Activated CD4-positive, alpha-beta T cell treated with anti-CD3 and anti-CD28 coated beads, Interleukin-10, Interleukin-2, amounts not matched to agents 100 ng/mL and 50 ng/mL, durations not matched to agents 16 hours and 8 hours (primary cell): Measurements from ENCODE around the gene MSH4.
A peak's percentile ranks its signal among the peaks of the same experiment; 100 is the strongest.

Experiments used
- DNase-seq: peaks from one replicate; pipeline ENCODE4 v3.0.0-alpha.2; 2020

MSH4 gene

DNA sequence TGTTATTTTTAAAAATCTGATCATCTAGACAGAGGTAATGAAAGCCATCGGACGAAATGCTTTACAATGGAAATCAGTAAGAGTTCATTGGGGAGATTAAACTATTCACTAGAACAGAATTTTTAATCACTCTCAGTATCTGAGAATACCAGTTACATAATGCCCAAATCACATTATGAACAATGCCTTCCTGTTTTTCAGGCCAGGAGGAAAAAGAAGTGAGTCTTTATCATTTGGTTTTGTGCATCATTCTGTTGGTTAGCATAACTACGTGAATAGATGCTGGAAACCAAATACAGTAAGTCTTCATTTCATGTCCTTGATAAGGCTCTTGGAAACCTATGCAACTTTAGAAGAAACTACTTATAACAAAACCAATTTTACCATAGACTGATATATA, 153.5 kb downstream of the MSH4 start:
- no peak for DNase-seq

DNA sequence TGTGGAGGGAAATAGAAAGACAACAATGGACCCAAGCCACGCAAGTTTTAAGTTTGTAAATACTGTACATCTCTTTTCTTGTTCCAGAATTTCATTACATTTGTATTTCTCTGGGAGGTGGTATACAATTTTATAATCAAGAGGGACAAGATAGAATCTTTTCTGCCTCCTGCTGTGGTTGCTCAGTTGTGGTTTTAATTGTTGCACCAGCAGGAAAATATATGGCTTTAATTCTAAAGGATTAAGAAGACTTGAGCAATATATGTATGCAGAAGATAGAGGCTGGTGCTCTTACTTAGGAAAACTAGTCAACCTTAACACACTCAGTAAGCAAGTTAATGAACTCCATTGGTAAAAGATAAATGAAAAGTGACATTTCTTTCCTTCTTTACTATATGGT, 155.3 kb downstream of the MSH4 start:
- DNase-seq, result no peak

DNA sequence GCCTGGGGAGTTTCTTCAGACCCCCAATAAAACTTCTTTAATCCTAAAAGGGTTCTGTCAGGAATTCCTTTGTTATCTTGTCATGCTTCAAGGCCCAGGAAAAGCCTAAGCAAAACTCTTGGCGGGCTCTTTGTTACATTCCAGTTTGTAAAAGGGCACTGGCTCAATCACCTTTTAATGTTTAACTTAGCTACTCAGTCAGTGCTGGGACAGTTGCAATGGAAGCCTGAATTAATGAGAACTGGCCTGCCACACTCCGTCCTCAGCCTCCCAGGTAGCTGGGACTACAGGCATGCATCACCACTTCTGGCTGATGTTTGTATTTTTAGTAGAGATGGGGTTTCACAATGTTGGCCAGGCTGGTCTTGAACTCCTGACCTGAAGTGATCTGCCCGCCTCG, 156.8 kb downstream of the MSH4 start:
- no peak for DNase-seq

DNA sequence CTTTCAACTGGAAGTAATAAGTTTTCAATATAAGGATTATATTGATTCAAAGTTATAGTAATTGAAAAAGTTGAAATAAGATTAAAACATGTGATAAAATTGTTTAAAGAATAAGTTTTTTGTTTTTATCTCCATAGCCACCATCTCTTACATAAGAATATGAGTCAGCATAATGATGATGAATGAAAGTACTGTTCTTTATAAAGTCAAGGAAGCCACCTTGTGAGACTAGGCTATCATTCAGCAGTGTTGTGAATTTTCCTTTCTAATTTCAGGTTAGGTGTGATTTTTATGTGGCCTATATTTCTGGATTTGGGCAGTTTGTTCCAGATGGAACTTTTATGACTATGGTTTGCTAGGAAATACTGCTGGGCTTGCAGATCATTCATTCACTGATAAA, 157.9 kb downstream of the MSH4 start:
- peak; percentile 7 for DNase-seq
